GM12891 (cell line): ENCODE results near the gene ENO4.

ENCODE experiments used
- PAX5 ChIP-seq: IDR thresholded peaks from 2 replicates; pipeline ENCODE4 v1.6.1; 2011; ENCODE audit warnings: low read length, moderate library complexity, mild to moderate bottlenecking; ENCODE audit not compliant: insufficient read depth, severe bottlenecking
- POLR2A ChIP-seq: IDR thresholded peaks from 2 replicates; pipeline ENCODE4 v1.6.1; 2011; ENCODE audit warnings: low read depth, low read length, control low read depth
- POLR2AphosphoS5 ChIP-seq: IDR thresholded peaks from 2 replicates; pipeline ENCODE4 v1.6.1; 2011; ENCODE audit warnings: low read depth, low read length, control low read depth
- POU2F2 ChIP-seq: IDR thresholded peaks from 2 replicates; pipeline ENCODE4 v1.6.1; 2011; ENCODE audit warnings: low read depth, mild to moderate bottlenecking, control low read depth, low read length, moderate library complexity
- SPI1 ChIP-seq: IDR thresholded peaks from 2 replicates; pipeline ENCODE4 v1.6.1; 2011; ENCODE audit warnings: low read depth, low read length, control low read depth
- TAF1 ChIP-seq: IDR thresholded peaks from 2 replicates; pipeline ENCODE4 v1.6.1; 2011; ENCODE audit warnings: low read depth, low read length, control low read depth

DNA sequence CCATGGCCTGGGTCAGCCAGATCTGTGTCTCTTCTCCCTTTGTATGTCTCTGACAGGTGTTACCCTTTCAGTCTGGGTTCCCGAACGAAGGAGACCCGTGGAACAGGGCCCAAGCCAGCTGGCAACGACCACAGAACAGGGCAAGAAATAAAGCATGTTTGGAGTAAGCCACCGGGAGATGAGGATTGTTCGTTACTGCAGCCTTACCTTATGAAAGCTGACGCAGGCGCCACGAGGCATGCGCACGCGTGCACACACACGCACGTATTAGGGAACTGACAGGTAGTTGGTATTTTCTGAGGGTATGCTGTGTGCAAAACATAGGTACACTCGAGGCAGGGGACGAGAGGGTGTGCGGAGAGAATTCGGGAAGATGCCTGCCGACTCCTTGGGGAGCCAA, 46.4 kb upstream of the ENO4 start:
- TF ChIP-seq POLR2A (no peak), POLR2AphosphoS5 (no peak), POU2F2 (no peak), SPI1 (no peak), PAX5 (no peak), TAF1 (no peak)
